Choroid plexus epithelial cell (primary cell): ENCODE measurements around the gene WIZ.
"Not testable (repeated sequence)": the region's sequence is repeated elsewhere in the genome, so short reads cannot be mapped to it uniquely, and the experiment has no call there.

ENCODE experiments used
- DNase-seq: peaks from one replicate; pipeline ENCODE4 v3.0.0-alpha.2; 2010; ENCODE audit warnings: low read depth
- H3K4me3 ChIP-seq: 2 replicates; pipeline ENCODE4 v1.5.1; 2011; ENCODE audit warnings: low read depth, mild to moderate bottlenecking, control low read depth, low read length, moderate library complexity
- TF ChIP-seq, protein P1 (sequence below): conservative IDR thresholded peaks from 2 replicates; pipeline ENCODE4 v1.5.1; 2011; ENCODE audit warnings: low read depth, mild to moderate bottlenecking, control low read depth, inconsistent platforms, low read length, moderate library complexity

Gene WIZ

DNA sequence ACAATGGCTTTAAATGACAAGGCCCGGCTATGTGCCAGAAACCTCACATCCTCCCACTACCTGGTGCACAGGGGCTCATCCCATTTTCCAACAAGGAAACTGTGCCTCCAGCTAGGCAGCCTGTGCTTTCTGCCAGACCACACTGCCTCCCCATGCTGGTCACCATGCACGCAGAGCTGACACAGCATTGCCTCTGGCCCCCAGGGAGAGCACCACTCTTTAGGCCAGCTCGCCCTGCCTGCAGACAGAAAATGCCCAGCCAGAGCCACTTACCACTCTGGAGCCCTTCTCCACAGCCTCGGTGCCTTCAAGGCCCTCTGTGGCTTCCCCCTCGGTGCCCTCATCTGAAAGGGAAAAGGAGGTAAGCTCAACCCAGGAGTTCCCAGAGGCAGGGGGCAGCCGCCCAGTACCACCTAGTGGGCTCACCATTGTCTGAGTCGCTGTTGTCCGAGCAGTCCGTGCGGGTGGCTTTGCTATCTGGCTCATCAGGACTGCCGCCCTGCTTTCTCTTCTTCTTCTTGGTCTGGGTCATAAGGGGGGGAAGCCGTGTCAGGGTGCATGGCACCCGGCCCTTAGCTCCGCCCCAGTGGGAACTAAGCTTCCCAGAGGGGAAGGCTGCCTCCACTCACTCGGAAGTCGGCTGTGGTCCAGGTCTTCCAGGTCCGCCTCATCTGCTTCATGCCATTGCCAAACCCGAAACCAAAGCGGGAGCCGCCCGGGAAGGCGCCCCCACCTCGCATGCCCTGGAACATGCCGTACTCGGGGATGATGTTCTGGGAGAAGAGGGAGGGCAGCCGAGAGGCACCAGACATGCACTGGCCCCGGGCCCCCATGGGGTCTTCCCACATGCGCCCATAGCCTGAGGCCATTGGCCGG lies 49.0 kb downstream of the WIZ start:
- TF ChIP-seq, protein P1, sequence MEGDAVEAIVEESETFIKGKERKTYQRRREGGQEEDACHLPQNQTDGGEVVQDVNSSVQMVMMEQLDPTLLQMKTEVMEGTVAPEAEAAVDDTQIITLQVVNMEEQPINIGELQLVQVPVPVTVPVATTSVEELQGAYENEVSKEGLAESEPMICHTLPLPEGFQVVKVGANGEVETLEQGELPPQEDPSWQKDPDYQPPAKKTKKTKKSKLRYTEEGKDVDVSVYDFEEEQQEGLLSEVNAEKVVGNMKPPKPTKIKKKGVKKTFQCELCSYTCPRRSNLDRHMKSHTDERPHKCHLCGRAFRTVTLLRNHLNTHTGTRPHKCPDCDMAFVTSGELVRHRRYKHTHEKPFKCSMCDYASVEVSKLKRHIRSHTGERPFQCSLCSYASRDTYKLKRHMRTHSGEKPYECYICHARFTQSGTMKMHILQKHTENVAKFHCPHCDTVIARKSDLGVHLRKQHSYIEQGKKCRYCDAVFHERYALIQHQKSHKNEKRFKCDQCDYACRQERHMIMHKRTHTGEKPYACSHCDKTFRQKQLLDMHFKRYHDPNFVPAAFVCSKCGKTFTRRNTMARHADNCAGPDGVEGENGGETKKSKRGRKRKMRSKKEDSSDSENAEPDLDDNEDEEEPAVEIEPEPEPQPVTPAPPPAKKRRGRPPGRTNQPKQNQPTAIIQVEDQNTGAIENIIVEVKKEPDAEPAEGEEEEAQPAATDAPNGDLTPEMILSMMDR, result no peak
- no peak overlapping the region for H3K4me3 ChIP-seq
- DNase-seq, result no peak

DNA sequence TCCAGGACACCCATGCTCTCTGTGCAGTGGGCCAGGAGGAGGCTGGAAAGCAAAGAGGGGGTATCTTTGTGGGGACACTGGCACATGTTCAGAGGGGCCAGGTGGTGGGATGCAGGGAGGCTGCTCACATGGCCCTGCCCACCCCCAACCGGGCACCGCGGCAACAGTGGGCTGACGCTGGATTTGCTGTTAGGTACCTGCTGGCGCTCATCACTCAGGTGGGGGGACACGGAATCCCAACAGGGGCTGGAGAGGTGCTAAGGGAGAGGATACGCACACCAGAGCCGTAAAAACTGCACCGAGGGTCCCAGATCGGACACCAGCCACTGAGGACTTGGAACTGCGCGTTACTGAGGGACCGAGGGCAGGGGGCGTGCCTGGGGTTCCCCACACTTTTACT lies 50.1 kb downstream of the WIZ start:
- H3K4me3 ChIP-seq, result no peak overlapping the region
- TF ChIP-seq, protein P1, result no peak
- no peak for DNase-seq

DNA sequence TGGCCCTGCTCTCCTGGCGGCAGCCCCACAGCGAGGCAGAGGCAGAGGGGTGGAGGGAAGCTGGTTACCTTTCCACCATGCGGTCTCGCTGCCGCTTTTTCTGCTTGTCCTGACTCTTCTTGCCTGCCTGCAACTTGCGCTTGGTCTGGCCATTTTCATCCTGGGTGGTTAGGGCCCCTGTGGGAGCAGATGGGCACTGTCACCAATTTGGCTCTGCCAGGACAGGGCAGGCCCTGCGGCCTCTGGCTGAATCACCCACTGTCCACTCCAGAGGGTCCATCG lies 50.6 kb downstream of the WIZ start:
- TF ChIP-seq, protein P1, result no peak
- no peak for DNase-seq
- H3K4me3 ChIP-seq, result no peak overlapping the region

DNA sequence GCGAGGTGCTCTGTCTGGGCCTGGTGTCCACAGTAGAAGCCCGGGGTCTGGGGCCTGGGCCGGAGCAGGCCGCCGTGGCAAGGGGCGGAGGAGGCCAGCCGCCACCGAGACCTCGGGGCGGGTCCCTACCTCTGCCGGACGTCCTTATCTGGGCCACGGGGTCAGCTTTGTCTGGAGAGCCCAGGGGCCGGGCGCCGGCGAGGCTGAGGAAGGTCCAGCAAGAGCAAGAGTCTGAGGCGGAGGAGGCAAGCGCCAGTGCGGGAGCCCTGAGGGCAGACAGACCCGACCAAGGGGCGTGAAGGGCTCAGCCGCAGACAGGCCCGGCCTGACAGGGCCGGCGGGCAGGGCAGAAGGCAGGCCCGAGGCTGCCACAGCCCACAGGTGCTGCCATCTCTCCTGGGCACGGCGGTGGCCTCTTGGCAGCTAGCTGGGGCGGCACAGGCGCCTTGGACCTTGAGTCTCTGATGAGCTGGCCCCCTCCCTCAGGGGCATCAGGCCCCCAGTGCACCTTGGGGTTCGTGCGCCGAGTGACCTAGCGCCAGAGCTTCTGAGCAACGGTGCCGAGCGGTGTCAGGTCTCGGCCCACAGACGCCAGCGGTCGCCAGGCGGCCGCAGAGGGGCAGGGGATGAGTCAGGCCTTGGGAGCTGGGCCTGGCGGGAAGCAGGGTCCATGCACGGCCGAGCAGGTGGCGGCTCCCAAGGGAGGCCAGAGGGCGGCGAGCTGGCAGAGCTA lies 51.1 kb downstream of the WIZ start:
- DNase-seq, result no peak
- TF ChIP-seq, protein P1, result no peak
- no peak overlapping the region for H3K4me3 ChIP-seq

DNA sequence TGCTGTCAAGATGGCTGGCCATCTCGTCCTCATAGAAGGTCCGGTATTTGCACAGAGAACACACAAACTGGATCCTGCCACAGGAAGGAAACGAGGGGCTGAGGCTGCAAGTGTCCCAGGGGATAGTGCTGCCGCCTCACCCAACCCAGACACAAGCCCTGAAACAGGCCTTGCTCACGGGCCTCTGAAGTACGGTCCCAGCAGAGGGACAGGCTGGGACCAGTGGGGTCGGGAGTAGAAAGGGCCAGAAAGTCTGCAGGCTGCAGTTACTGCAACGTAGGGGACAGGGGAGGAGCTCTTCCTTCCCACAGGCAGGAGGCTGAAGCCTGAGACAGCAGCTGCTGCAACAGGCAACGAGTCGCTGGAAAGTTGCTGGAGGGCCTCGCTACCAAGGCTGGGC lies 52.0 kb downstream of the WIZ start:
- TF ChIP-seq, protein P1, result no peak
- DNase-seq, result no peak

DNA sequence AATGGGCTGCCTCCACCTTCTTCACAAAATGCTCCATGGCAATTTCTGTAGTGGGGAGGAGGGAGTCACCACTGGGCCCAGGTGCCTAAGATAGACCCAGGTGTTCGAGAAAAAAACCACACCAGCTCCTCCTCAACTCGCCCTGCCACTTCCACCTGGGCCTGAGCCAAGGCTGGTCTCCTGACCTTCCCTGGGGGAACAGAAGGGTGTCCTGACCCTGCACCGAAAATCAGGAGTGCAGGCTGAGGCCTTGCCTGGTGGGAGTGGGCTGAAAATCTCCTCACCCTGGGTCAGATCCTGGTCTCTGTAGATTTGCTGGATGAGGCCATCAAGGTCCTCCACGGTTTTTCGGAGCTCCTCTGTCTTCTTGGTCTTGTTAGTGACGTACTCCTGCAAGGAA lies 52.5 kb downstream of the WIZ start:
- H3K4me3 ChIP-seq, result no peak overlapping the region
- DNase-seq, result no peak
- TF ChIP-seq, protein P1, result no peak

More for the DNA sequence above, 52.0 kb downstream of the WIZ start:
- no peak overlapping the region for H3K4me3 ChIP-seq

DNA sequence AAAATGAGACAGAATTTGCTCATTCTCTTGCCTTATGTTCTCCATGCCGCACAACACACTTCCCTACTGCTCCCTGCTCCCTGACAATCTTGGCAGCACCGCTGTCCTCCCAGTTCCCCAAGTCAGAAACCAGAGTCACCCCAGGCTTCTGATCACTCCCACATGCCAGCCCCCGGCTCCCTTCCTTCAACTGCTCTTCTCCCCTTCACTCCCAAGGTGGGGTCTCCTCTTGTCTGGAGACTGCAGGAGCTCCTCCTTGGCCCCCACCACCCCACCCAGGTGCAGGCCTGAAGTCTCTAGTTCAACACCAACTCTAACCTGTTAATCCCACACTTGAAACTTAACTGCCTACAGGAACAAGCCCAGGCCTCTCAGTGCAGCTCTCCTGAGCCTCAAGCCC lies 53.3 kb downstream of the WIZ start:
- TF ChIP-seq, protein P1, result no peak
- no peak for DNase-seq
- H3K4me3 ChIP-seq, result no peak overlapping the region

DNA sequence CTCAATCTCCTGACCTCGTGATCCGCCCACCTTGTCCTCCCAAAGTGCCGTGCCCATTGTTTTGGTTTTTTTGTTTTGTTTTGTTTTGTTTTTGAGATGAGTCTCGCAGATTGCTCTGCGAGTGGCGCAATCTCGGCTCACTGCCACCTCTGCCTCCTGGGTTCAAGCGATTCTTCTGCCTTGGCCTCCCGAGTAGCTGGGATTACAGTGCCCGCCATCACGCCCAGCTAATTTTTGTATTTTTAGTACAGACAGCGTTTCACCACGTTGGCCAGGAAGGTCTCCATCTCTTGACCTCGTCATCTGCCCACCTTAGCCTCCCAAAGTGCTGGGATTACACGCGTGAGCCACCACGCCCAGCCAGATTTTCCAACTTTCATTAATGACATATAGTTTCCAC lies 54.5 kb downstream of the WIZ start:
- not testable (repeated sequence) for DNase-seq, H3K4me3 ChIP-seq
